A673 (cell line): ENCODE measurements around the gene CLEC3A. TPM values are rescaled to one million over a fixed set of nuclear protein-coding genes. Genes with fewer than 3 reads are reported as not detected.
"Not testable (repeated sequence)": the region's sequence is repeated elsewhere in the genome, so short reads cannot be mapped to it uniquely, and the experiment has no call there.

Experiments used
- BruUV-seq: library from RNA; stranded (reverse); fragments of 400-500 nt; replicated peaks from 2 replicates; lab custom pipeline; 2021; lab: Mats Ljungman, UMichigan
- CTCF ChIA-PET: fragments of 300-600 bp; sonication (Branson Sonifier 250); formaldehyde crosslinking; loops from one replicate; lab custom pipeline; 2022; ENCODE audit warnings: antibody characterized with exemption; lab: Charles Lee
- POLR2A ChIA-PET: fragments of 300-600 bp; sonication (Branson Sonifier 250); formaldehyde crosslinking; loops from one replicate; lab custom pipeline; 2022; ENCODE audit warnings: antibody characterized with exemption; ENCODE audit not compliant: low non-redundant PET; lab: Charles Lee
- DNase-seq: peaks from one replicate; pipeline ENCODE4 v3.0.0-alpha.2; 2015; ENCODE audit warnings: low spot score
- H3K27ac ChIP-seq: fragments of 200-600 bp; sonication (generic); 2 replicates; pipeline ENCODE4 v1.5.1; 2016; ENCODE audit warnings: mixed run types, low read depth, mild to moderate bottlenecking, mixed read lengths, antibody characterized with exemption, low read length; ENCODE audit not compliant: poor library complexity, severe bottlenecking
- H3K27me3 ChIP-seq: fragments of 200-600 bp; sonication (generic); replicated peaks from 2 replicates; pipeline ENCODE4 v1.6.1; 2017; ENCODE audit warnings: mixed run types, low read depth, mild to moderate bottlenecking, mixed read lengths, antibody characterized with exemption, low read length; ENCODE audit not compliant: insufficient read depth, poor library complexity
- H3K36me3 ChIP-seq: fragments of 200-600 bp; sonication (generic); 2 replicates; pipeline ENCODE4 v1.6.1; 2016; ENCODE audit warnings: mixed run types, mild to moderate bottlenecking, mixed read lengths, antibody characterized with exemption, low read length; ENCODE audit not compliant: insufficient read depth, poor library complexity, severe bottlenecking
- H3K4me1 ChIP-seq: fragments of 200-600 bp; sonication (generic); 2 replicates; pipeline ENCODE4 v1.6.1; 2017; ENCODE audit warnings: mixed run types, mild to moderate bottlenecking, mixed read lengths, antibody characterized with exemption, low read length; ENCODE audit not compliant: insufficient read depth, poor library complexity, severe bottlenecking
- H3K4me3 ChIP-seq: fragments of 200-600 bp; sonication (generic); 2 replicates; pipeline ENCODE4 v1.5.1; 2016; ENCODE audit warnings: low read depth, mixed run types, mild to moderate bottlenecking, mixed read lengths, low read length; ENCODE audit not compliant: poor library complexity, severe bottlenecking
- H3K9me3 ChIP-seq: fragments of 200-600 bp; sonication (generic); 2 replicates; pipeline ENCODE4 v1.6.1; 2016; ENCODE audit warnings: mixed run types, low read depth, mild to moderate bottlenecking, mixed read lengths, antibody characterized with exemption, low read length; ENCODE audit not compliant: poor library complexity, severe bottlenecking
- CTCF ChIP-seq: fragments of 300-800, 200-600 bp; sonication (generic); conservative IDR thresholded peaks from 2 replicates; pipeline ENCODE4 v1.5.1; 2017; ENCODE audit warnings: low read depth, mild to moderate bottlenecking, antibody characterized with exemption, low read length, moderate library complexity, mixed read lengths
- EZH2 ChIP-seq: fragments of 200-600 bp; sonication (generic); IDR thresholded peaks from 2 replicates; pipeline ENCODE4 v1.6.1; 2017; ENCODE audit warnings: borderline replicate concordance, low read depth, mild to moderate bottlenecking, mixed read lengths, antibody characterized with exemption, low read length; ENCODE audit not compliant: poor library complexity, severe bottlenecking
- intact Hi-C: fragments of 100-400 bp; cut with micrococcal nuclease; formaldehyde crosslinking; loops from one replicate; pipeline ENCODE4 v1.10.0; 2022; ENCODE audit not compliant: unreplicated experiment
- total RNA-seq: library from RNA; stranded (reverse); gene quantifications from 2 replicates; pipeline ENCODE4 v1.2.3, GENCODE V29; 2021

The CLEC3A gene
- total RNA-seq, 1 experiment from 2014 or later, result not detected

GRCh38 chr16:77987810-77988209 is 34.5 kb upstream of the CLEC3A start:
- Histone ChIP-seq H3K27me3 (no peaks in the 10 kb centered on the region), H3K4me3 (no peak overlapping the region), H3K36me3 (no peaks in the 10 kb centered on the region), H3K9me3 (no peaks in the 10 kb centered on the region), H3K27ac (no peak overlapping the region), H3K4me1 (no peaks in the 10 kb centered on the region)
- no peak for DNase-seq
- CTCF ChIA-PET, result no interaction called here
- BruUV-seq, result no TSS peak
- TF ChIP-seq CTCF (no peak), EZH2 (no peak)
- intact Hi-C loops, result loop anchor here (10.0 kb wide), 1 partner anchor 393 kb away; no protein-coding TSS in a partner anchor
- POLR2A ChIA-PET, result no interaction called here

- CTCF ChIA-PET, result no interaction called here
- no peak overlapping the region for H3K27ac ChIP-seq
- POLR2A ChIA-PET, result no interaction called here
- no TSS peak for BruUV-seq
- no peak for DNase-seq
- no peak for TF ChIP-seq EZH2
- TF ChIP-seq CTCF, result no peak
- intact Hi-C loops, result loop anchor here (10.0 kb wide), 1 partner anchor 395 kb away; no protein-coding TSS in a partner anchor
- H3K4me1 ChIP-seq, result no peaks in the 10 kb centered on the region
- H3K9me3 ChIP-seq, result no peaks in the 10 kb centered on the region
- no peak overlapping the region for H3K4me3 ChIP-seq
- no peaks in the 10 kb centered on the region for H3K27me3 ChIP-seq
- no peaks in the 10 kb centered on the region for H3K36me3 ChIP-seq
Measured at GRCh38 chr16:77989846-77990245, 32.5 kb upstream of the CLEC3A start.

GRCh38 chr16:77991701-77992100 is 30.6 kb upstream of the CLEC3A start:
- POLR2A ChIA-PET, result no interaction called here
- intact Hi-C loops, result no loop called here
- no peaks in the 10 kb centered on the region for H3K4me1 ChIP-seq
- TF ChIP-seq EZH2 (no peak), CTCF (no peak)
- no peak overlapping the region for H3K4me3 ChIP-seq
- peaks cover 5% of the 10 kb centered on the region for H3K9me3 ChIP-seq
- no peaks in the 10 kb centered on the region for H3K36me3 ChIP-seq
- H3K27me3 ChIP-seq, result no peaks in the 10 kb centered on the region
- BruUV-seq, result no TSS peak
- H3K27ac ChIP-seq, result no peak overlapping the region
- CTCF ChIA-PET, result no interaction called here
- no peak for DNase-seq

GRCh38 chr16:77992381-77992780 is 30.0 kb upstream of the CLEC3A start:
- H3K27ac ChIP-seq, H3K27me3 ChIP-seq, H3K36me3 ChIP-seq, intact Hi-C loops, H3K4me3 ChIP-seq, DNase-seq, H3K4me1 ChIP-seq, H3K9me3 ChIP-seq, CTCF ChIA-PET, BruUV-seq: not testable (repeated sequence)
- POLR2A ChIA-PET, result interaction anchor here (0.6 kb wide), 1 partner anchor 36 kb away, joined by 3 read pairs; no protein-coding TSS in a partner anchor
